Stimulated activated CD8-positive, alpha-beta memory T cell treated with anti-CD3 and anti-CD28 coated beads, Interleukin-15, amount 100 ng/mL, for 4 hours (primary cell): ENCODE data around the gene SORBS2.

Experiments used
- DNase-seq, 2 donors: peaks; one replicate each; pipeline ENCODE4 v3.0.0-alpha.2; 2020; ENCODE audit warnings: low read depth in 2 of 2

Gene SORBS2

DNA sequence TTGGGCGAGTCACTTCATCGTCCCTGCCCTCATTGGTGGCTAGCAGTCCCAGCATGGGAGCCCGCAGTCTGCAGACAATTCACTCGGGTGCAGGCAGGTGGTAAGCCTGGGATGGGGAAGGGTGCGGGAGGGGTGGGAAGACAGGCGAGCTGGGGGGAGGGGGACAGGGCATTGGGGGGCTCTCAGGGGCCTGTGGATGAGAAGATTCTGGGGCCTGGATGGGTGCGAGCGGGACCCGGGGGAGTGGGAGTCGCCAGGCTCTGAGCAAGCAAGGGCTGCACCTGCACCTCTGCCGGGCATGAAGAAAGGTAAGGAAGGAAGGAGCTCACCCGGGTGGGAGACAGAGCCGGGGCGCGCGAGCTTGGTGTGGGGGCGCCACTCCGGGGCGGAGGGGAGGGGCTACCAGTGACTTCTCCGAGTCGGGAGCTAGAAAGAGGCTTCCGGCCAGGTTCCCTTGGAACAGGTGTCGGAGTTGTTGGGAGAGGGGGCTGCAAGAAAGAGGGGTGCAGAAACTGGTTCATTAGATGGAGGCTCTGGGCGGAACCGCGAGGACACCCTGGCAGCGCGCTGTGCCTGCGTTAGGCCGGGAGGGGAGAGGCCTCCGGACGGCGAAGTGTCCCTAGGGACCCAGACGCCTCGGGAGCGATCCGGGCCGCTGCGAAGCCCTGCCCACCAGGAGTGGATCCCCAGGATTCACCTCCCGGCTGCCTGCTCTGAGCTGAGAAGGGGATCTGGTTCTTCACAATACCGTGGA lies 173.3 kb downstream of the SORBS2 start:
- no peak for DNase-seq

DNA sequence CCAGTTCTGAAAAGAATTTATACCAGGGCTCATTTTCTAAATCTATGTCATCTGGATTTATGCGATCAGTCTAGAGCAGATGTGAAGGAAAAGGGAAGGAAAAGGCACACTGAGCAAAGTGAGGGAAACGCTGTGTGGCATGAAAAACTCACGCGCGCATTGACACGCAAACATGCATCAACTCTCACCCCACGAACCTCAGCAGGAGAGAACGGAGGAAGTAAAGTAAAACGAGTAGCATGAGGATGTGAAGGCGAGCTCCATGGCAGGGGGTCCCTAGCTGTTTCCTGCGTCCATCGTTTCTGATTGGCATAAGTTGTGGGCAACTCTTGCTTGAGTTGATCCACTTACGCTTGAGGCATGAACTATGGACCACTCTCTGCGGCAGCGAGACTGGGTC lies 173.9 kb downstream of the SORBS2 start:
- no peak for DNase-seq

DNA sequence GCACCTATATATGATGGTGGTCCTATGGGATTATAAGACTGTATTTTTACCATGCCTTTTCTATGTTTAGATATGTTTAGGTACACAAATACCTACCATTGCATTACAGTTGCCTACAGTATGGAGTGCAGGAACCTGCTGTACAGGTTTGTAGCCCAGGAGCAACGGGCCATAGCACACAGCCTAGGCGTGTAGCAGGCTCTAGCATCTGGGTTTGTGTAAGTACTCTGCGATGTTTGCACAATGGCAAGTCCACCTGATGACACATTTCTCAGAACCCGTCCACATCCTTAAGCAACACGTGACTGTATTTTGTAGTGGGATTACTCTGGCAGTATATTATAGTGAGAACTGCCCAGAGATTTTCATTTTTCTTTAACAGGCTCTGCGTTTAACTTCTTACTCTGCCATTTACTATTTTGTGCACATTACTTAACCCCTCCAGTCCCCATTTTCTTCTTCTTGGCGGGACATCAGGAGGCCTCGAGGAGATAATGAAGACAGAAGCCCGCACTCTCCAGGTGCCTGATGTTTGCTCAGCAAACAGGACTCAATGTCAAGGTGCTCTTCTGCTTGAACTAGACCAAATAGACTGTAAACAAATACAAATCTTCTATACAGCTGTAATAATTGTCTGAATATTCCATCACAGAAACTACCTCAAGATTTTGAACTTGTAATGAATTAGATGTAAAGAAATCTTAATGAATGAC lies 174.7 kb downstream of the SORBS2 start:
- no peak for DNase-seq

DNA sequence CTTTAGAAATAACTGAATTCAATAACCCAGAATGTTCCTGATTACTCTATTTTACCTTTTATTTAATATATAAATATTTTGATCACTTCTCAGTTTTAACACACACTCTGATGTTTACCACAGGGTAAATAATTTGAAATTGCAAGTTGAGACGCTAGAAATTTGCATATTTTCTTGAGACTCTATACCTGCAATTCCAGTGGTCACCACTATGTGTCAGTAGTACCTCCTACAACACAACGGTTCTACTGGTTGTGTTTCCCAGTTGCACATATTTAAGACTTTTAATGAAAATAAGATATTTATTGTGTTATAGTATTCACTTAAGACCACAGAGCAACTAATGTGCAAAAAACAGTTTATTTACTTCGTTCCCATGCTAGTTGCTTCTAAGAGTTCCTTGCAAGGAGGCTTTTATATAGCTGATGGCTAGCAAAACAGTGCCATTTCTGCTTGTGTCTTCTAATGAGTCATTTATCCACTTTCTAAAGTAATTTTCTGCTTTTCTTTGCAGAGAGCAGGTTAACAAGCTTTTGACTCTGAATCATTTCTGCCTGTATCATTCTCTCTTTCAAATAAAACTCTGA lies 177.8 kb downstream of the SORBS2 start:
- DNase-seq: no peak

DNA sequence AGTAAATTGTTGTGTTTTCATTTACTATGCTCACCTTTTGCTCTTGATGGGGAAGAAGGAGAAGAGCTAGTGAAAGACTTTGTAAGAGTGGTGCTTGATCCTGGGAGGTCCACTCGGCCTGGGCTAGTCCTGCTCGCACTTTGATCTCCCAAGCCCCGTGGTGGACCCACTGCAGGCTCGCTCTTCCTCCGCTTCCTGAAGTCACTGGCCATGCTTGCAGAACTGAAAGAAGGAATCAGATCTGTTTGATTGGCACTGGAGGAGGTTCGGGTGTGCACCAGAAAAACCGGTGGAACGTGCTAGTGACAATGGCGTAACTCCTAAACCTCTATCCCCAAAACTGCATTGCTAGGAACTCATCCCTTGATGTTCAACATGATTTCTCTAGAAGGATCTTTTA lies 185.2 kb downstream of the SORBS2 start:
- no peak for DNase-seq

DNA sequence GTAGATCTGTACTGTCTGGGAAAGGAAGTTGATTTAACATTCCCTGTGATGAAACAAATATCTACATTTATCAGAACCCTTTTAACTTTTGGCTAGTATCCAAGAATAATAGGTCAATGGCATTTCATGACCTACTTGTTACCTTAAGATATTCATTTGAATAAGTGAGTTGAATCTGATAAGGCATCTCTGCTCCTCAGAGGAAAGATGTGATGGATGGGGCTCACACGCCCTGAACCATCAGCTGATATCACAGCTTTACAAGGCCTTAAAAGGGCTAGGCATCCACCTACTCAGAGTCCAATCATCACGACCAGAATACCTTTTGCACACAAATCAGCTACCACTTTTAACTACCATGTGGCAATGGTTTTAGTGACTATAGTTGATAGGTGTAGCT lies 186.5 kb downstream of the SORBS2 start:
- no peak for DNase-seq

DNA sequence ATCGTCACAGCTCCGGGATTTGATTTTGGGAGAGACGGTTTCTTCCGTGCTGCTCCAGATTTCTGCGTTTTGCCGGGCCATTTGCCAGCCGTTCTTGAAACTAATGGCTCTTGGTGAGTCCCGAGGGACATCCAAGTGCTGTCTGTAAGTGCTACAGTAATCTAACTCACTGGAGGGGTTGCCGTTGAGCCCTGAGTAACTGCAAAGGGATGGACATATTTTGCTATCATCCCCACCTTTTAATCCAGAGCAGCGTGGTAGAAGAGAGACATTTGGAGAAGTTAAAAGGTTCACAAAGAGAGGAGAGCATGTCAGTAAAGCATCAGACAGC lies 187.8 kb downstream of the SORBS2 start:
- DNase-seq: no peak

DNA sequence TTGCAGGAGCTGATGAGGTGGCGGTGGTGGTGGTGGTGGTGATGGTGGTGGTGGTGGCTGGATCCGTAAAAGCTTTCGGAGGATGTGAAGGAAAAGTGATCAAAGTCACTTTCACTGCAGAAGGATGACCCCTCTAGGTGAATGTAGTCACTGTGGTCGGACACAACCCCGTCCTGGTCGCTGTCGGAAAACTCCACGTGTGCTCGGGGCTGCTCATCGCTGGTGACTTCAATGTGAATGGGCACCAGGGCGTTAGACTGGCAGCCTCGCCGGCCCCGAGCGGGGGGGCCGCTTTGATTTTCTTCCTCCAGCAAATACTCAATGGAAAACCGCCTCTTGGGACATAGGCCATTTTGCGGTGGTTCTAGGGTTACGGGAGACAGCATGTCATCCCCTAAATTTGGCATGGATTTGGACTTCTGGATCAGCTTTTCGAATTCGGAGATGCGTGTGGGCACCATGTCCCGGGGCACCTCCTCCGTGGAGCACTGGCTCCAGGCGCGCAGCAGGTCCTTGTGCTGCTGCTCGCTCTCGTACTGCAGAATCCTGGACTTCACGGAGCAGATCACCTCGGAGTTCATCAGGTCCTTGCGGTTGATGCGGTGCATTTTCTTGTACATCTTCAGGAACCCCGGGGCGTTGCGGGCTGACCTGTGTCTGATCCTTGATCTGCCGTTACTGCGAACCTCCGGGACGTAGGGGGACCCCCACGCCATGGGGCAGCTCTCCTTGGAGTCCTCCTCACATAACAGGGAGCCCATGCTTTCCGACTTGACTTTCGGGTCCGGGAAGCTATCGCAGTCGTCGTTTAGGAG lies 188.3 kb downstream of the SORBS2 start:
- no peak for DNase-seq

DNA sequence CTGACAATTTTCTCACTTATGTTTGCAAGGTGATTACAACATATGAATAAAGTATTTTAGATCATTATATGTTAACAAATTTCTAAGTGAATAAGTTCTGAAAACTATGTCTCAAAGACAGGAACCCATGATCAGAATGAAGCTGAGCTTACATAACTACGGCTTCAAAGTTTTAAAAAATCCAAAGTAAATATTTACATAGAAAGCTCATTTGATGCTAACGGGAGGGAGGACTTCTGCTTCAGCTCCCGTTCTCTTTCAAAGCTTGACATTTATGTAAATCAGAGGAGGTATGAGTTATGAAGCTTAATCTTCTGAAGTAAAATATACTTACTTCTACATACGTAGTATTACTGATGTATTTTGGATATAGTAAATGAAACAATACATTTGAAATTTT lies 203.8 kb downstream of the SORBS2 start:
- DNase-seq: no peak

DNA sequence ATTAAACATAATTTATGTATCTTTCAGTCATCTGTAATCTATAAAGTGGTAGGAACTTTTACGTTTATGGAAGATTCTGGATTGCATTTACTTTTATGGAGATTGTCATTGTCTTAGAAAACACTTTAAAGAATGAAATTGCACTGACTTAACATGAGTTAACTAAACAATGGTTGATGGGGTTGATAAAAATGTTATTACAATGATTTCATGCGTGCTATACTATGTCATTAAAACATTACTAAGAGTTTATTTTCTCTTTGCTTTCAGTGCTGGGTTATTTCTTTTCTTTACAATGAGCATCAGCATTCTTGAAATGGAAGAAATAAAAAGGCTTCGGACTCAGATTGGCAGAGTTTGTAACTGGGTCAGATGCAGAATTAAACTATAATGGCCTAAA lies 209.6 kb downstream of the SORBS2 start:
- DNase-seq: no peak

DNA sequence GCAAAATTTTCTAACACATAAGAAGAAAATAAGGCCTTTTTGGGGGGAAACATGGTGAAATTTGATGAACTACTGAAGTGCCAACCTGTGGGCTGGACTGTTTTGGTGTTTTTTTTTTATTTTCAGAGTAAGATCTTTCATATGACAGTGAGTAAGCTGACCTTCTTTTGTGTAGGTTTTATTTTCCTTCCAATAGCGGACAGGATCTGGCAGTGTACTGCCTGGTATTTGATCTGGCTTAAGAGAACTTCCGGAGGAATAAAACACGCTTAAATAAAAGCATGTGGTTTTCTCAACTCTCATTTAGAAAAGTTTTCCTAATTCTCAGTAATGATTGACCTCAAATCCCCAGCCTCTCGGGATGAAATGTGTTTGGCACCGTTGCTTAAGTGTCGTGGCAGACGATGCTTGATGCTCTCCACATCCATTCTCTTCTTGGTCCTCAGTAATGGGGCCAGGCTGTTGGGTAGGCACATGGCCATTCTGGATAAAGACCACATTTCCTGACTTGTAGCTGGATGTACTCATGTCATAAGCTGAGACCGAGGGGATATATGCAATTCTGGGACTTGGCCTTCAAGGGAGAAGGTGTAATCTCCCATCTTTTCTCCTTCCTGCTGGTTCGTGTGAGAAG lies 211.1 kb downstream of the SORBS2 start:
- DNase-seq: no peak

DNA sequence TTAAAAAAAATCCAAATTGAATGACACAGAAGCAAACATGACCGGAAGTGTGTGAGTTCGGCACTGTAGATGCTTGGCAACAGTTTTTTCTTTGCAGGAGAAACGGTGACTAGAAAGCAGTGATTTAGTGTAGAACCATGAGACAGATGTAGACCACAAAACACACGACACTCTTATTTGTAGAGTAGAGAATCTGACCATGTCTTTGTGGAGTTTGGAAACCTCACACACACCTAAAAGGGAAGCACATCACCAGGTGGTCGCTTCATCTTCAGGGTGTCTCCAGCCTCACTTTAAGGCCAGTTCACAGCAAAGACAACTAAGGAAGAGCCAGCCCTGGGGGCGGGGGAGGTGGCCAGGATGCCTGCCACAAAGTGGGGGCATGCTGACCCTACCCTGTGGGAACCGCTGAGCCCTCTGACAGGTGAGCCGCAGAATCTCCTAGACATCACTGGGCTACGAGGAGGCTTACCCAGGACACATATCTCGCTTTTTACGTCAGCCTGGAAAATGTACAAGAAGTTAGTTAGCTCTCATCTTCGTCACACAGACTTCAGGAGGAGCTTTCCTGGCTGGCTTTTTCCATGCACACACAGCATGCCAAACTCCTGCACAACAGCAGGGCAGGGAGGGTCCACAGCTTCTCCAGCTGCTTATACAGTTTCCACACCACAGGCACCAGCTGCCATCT lies 212.3 kb downstream of the SORBS2 start:
- DNase-seq: no peak

DNA sequence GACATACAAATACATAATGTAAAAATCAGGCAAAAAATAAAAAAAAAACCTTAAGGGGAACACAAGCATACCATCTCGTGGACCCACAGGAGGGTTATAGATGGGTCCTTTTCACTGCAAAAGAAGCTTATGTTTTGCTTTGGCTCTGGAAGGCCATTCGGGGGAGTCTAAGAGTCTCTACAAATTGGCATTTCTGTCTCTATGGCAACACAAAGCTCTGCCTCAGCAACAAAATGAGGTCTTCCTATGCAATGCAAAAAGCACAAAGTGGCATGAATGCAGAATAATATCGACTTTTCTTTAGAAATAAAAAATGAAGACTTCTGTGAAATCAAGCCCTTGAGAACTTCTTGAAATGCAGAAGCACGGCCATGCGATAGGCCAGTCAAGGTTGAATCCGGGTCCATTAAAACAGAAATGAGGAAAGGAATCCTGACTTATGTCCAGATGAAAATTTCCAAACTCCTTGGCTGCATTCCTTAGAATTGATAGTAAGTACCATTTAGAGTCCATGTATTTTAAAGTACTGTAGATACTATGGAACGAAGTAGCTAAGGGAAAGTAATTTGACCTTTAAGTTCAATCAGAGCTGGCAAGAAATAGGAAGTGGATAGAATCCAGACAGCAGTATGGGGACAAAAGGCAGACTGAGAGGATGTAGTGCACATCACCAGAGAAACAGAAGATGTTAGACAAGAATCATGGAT lies 213.0 kb downstream of the SORBS2 start:
- DNase-seq: no peak

DNA sequence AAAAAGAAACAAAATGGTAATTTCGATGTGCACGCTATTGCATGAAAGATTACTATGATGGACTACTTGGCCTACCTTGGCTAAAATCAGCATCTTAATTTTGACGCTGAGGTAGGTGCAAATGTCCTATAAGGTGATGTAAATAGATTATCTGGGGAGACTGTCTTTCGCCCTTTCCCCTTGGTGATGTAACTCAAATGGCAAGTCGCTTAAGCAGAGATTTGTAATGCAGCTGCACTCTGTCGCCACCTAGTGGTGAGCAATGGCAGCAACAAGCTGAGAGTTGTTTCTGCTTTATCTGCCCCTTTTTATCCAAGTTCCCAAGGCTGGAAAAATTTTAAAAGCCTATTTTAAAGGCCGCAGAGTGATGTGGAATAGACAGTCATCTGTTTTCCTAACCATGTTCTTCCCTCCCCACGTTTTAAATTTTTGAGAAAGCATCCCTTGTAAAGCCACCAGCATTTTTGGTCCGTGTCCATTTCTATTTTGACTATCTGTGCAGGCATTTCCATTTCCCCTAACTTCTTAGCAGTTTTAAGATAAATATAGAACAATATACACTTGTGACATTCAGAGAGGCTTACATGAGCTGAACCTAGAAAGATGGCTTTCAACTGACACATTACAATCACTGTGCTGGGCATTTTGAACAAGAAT lies 214.3 kb downstream of the SORBS2 start:
- peak; percentile 21 to 42 for DNase-seq

DNA sequence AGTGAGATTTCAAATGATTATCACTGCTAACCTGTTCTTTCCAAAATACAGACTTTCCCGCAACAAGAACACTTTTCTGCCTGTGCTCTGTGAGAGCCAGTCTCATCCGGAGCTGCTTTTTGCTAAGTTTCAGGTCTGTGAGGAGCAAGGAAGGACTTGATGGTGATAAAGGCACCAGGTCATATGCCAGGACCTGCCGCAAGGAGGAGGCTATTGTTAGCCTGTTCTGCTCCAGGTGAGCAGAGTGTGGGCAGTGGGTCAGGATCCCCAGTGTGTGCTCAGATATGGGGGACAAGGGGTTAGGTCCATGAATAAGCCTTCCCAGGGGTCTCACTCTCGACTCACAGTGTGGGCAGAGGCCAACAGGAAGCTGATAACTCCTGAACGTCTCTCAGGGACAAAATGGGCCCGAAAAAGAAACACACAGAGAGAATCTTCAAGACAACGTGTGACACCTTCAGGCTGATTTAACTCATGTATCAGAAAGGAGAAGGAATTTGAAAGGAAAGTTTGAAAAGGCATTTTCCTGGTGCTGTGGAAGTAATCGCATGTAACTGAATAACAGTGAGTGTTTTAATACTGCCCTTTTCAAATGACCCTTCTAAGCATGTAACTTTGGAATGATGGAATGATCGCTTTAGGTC lies 219.0 kb downstream of the SORBS2 start:
- no peak for DNase-seq

DNA sequence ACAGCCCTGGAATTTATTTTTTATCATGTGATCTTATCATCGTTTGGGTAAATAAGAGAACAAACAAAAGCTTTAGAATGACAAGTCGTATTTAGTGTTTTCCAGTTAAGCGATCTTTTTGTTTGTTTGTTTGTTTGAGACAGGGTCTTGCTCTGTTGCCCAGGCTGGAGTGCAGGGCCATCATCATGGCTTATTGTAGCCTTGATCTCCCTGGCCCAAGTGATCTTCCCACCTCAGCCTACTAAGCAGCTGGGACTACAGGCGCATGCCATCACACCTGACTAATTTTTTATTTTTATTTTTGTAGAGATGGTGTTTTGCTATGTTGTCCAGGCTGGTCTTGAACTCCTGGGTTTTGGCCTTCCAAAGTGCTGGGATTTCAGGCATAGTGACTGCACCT lies 219.6 kb downstream of the SORBS2 start:
- no peak for DNase-seq

DNA sequence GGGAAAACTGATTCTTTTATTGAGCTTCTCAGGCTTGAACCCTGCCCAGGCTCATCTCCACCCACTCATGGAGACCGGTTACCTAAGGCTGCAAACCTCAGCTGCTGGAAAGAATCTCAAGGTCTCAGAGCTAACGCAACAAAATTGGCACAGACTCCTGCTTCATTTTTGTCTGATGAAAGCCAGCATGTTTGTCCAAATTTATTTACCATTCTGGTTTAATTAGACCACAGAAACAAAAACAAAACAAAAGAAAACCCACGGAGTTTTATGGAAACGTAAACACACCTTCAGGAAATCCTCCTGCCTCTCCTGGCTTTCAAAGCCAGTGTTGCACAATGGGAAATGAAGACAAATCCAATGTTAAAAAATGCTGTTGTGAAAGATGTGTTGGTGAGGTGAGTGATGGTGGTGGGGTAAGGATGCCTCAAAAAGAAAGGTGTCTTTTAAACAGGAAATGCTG lies 220.3 kb downstream of the SORBS2 start:
- DNase-seq: no peak

DNA sequence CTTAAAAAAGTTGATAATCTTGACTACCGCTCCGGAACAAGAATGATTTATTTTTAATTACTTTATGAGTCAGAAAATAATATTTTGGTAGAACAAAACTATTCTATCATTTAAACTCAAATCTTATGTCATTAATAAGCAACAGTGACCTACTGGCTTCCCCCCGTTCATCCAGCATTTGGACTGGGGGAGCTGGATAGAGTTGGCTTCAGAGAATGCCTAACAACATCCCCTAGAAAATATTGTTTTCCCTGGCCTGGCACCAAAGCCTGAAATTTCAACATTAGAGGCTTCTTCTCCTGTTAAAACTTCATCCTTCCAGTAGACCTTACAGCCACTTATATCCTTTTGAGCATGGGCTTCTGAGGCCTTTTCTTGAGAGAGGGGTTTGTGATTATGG lies 221.0 kb downstream of the SORBS2 start:
- DNase-seq: no peak

DNA sequence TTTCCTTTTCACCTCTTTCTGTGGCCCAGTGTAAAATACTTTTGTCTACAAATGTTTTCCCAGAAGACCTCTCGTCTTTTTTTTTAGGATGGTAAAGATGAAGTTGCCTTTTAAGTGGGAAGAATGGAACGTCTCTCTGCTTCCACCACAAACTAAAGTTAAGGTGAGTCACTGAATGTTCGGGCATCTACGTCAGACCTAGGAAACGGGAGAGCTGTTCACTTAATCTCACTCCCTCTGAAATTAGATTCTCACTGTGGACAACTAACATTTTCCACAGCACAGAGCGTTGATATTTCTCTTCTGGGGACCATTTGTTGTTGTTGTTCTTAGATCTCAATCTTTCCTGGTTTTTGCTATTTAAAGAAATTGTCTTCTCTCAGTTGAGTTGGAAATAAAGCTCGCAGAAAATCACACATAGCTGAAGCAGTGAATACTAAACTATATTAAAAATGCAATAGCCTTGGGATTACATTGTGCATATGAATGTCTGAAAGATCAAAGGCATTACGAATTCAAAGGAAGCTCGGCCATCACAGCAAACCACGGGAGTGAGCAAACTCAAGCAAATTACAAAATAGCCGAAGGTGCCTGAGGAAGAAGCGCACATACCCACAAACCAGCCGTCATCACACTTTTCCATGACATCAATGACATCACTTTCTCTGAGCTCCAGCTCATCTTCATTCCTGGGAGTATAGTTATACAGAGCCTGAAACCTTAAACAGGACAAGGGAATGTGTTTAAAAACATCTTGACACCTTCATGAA lies 222.7 kb downstream of the SORBS2 start:
- no peak for DNase-seq
